Stimulated activated CD4-positive, alpha-beta T cell treated with anti-CD3 and anti-CD28 coated beads, Interleukin-4, amount 100 ng/mL, for 48 hours (primary cell): ENCODE measurements around the gene COBL.

ENCODE experiments used
- DNase-seq, 2 donors: peaks; one replicate each; pipeline ENCODE4 v3.0.0-alpha.2; 2020; ENCODE audit warnings: low read depth in 2 of 2

Gene COBL

DNA sequence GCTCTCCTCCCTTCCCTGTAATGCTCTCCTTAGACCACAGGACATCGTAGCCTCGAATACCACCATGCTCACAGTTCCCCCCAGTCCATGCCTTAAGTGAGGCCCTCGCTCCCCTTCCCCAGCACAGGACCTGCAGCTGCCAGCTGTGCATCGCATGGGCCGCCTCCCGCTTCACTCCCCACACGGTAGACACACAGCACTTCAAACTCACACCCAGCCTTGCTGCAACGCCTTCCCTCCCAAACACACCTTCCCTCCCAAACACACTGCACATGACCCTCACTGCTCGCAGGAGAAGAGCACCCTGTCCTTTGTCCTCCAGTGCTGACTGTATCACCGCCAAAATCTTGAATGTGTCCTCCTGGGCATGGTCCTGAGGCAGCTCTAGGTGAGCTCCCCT, 42.6 kb downstream of the COBL start:
- no peak for DNase-seq

DNA sequence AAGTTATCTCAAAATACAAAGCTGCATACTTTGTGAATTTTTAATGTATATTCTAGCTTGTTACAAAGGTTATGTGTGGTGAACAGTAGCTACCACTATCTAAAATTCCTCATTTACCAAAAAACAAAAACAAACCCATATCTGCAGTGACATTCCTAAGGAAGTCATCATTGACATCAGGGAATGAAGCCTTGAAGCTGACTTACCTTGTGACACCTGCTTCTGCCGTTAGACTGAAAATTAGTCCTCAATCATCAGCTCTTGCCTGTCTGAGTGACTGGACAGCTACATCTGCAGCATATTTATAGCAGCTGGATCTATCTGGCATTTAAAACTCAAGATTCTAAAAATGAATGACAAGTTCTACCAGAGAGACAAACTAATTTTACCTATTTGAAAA, 43.2 kb downstream of the COBL start:
- DNase-seq: no peak

DNA sequence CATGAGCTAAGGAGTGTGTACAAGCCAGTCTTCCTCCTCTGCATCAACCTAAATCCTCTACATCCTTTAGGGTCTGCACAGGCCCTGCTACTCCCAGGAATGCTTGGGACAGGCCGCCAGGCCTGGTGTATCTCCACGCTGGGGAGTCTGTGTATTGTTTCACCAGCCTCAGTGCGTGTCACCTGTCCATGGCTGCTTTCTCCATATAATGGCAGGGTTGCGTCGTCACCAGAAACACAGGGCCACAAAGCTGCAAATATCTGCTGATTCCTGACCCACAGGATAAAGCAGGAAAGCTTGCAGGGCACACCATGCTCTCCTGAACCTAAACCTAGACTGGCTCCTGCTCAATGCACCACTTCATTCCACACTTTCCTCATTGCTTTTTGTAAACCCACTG, 45.6 kb downstream of the COBL start:
- no peak for DNase-seq

DNA sequence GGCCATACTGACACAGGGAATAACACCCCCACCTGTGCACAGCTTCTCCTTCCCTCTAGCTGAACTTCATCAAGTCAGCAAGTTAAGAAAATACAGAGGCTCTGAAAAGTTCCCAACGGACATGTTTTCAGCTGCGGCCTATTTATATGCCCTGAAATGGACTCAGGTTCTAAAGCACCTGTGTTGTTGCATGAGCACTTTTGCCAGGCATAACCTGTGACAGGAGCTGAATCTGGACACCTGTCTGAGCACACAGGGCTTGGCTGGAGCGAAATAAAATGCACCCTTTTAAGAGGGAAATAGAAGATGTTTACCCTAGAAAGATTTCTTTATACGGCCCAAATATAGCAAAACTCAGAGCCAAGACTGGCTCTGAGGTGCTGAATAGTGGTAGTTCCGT, 46.7 kb downstream of the COBL start:
- DNase-seq: no peak

DNA sequence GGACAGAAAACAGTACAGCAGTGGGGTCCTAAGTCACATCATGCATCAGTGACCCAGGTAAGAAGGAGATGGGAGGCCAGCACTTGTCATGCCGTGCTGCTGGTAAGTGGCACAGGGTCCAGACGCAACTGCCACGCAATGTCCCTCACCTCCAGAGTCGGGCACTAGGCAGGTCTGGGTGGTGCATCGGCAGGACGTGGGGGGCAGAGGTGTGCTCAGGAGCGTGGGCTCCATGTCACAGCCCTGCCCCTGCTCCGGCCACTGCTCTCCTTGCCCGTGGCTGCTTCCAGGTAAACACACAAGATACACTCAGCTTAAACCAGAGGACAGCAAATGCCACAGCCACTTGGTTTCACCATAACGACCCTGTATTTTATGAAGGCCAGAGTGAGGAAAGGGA, 47.3 kb downstream of the COBL start:
- no peak for DNase-seq

DNA sequence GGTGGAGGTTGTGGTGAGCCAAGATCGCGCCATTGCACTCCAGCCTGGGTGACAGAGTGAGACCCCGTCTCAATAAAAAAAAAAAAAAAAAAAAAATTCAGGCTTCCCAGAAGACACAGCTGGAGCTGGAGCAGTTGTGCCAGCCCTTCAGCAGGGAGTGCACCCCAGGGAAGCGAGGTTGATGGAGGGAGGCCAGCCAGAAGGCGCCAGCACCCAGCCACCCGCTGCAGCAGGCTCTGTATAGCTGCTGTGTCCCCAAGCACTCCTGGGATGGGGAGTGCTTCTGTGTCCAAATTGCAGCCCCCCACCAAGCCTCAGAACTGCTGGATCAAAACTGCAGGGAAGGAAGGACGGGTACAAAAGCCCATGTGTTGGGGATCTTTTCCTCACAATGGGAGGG, 47.8 kb downstream of the COBL start:
- no peak for DNase-seq

DNA sequence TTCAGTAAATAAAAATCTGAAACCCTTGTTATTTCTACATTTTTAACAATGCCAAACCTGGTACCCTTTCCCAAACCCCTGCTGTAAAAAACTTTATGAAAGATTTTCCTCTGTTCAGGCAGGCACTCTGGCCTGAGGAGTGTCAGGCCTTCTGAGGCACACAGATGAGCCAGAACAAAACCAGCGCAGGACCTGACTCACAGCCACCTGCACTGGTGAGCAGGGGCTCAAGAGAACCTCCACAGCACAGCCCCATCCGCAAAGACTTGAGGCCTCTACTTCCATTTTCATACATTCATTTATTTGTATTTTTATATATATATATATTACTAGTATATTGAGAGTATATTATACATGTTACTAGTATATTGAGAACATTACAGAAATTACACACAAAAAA, 49.4 kb downstream of the COBL start:
- DNase-seq: no peak

DNA sequence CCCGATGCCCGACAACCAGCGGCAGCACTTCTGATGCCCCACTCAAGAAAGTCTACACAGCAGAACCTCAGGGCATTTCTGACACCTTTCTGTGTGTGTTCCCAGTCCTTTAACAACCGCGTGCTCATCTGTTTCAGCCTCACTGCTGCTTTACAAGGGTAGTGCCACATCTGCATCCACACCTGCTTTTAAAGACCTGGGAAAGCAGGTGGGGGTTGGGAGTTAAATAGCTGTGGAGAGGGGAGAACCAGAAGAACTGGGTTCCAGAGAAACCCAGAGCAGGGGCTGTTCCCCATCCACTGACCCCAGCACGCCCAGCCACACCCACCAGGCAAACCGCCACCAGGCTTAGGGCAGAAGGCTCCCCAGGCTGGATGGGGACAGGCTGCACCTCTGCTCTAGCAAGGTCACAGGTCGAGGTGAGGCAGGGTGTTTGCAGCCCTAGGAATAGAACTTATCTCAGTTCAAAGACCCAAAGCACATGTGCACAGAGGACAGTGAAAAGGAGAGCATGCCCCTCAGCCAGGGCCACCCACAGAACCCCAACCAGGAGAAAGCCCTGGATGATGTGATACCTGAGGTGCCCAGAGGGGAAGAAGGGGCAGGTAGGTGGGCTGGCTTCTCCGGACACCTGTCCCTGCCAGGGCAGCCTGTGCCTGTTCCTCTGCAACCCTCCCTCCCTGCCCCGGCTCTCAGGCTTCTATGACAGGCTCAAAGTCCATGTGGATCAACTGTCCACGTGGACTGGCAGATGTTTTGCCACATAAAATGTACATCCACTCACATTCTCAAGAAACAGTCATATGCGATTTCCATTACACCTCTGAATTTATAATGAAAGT, 51.3 kb downstream of the COBL start:
- no peak for DNase-seq

DNA sequence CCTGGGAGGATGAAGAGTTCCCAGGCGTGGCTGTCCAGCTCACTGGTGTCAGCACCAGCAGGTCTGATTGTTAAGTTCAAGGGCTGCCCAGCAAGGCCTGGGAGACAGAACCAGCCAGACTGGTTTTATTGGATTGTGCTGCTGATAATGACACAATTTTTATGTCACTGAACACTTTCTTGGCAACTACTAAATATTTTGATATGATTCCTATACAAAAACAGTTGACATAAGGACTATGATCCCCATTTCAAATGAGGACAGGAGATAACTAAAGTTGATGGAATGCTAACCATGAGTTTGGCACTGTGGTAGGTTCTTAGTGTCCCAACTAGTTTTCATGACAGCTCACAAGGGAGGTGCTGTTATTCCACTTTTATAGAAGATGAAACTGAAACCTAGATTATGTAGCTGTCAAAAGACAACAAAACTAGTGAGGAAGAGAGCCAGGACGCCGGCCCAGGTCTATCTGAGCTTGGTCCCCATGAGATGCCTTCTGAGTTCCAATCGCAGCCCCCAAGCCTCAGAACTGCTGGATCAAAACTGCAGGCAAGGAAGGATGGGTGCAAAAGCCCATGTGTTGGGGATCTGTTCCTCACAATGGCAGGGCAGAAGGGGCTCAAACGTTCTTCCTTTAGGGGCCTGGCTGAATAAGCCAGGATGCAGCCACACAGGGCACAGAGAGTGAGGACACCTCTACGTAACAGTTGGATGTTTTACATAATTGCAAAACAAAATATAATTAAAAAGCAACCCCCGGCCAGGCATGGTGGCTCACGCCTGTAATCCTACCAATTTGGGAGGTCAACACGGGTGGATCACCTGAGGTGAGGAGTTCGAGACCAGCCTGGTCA, 52.8 kb downstream of the COBL start:
- DNase-seq: no peak

DNA sequence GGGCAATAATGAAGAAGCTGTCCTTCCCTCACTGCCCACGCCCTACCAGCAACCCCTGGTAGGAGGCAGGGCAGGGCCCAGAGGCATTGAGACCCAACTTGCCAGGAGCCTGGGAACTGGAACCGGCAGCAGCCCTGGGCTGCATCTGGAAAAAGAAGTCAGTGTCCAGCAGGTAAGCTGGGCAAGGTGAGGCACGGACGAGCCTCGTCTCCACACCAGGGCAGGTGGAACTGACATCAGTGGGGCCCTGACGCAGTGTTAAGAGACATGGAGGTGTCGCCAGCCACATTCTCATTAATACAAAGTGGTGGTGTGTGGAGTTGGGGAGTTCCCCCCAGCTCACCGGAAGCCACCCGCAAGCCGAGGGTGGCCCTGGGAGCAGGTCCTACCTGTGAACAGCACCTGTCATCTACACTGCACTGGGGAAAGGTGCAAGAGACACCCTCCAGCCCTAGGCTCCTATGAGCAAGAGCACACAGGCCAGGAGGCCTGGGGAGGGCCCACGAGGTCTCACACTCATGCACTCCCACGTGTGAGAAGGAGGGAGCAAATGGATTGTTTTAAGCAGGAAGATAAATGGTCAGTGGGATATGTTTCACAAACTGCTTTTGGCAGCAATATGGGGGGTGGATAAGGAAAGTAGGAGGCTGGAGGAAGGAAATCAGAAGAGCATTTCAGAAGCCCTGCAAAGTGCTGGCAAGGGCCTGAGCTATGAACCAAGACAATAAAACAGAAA, 53.6 kb downstream of the COBL start:
- no peak for DNase-seq

DNA sequence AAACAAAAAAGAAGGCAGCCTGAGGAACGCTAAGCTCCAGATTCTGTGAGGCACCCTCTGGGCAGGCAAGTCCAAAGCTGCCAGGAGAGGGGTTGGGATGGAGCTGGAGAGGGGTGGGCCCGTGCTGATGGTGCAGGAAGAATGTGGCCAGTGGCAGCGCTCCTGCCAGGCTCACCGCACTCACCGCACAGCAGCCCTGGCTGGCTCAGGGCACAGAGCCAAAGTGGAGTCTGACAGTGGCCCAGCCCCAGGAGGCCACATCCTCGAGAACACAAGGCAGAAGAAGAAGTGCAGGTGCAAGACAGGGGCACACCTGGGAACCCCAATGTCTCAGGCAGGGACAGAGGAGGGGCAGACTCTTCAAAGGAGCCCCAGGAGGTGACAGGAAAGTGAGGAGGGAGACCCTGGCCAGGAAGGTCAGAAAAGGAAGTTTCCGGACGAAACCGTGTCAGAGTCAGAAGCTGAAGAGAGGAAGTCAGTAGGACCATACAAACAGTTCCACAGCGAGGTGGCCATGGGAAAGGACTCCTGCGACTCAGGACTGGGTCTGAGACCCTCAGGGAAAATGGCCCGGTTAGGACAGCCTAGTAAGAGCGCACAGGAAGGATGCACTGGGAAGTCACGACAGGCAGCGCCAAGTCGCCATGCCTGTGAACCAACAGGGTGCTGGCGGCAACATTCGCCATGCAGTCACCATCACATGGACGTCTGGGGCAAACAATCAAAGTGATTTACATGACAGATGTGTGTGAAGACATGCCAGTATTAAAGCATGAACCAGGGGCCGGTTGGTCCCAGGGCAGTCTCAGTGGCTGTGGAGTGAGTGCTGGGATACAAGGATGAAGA, 54.4 kb downstream of the COBL start:
- DNase-seq: no peak

DNA sequence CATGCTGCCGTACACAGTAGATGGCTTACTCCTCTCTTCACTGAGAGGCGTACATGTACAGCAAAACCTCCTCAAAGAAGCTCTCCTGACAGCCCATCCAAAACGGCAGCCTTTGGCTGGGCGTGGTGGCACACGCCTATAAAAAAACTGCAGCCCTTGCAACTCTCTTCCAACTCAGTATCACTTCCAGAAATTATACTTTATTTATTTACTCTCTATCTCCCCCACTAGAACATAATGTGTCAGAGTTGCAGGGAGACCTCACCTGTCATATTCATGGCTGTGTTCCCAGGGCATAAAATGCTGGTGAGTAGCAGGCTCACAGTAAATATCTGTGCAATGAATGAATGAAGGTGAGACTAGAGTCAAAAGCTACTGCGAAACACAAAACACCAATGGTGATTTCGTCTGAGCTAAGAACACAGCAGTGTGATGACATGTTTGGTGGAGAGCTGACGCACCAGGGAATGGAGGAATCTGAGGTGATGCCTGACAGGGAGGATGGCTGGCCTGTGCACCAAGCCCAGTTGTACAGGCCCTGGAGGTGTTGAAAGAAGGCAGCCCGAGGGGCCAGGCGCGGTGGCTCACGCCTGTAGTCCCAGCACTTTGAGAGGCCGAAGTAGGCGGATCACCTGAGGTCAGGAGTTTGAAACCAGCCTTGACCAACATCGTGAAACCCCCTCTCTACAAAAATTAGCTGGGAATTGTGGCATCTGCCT, 55.3 kb downstream of the COBL start:
- no peak for DNase-seq

DNA sequence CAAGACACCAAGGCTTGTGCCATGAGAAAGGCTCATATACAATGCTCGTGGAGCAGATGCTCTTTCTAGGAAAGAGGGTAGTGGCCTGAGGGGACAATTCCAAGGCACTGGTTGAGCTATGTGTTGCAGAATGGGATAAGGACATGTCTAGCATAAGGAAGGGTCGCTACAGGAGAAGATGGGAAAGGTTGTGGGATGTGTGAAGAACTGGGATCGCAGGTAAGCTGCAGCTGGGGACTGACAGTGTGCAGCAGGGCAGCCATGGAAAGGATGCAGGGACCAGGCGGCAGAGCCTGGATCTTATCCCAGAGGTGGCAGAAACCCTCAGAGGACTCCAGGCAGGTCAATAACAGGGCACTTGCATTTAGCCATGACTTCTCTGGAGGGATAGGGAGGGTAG, 56.1 kb downstream of the COBL start:
- DNase-seq: no peak

DNA sequence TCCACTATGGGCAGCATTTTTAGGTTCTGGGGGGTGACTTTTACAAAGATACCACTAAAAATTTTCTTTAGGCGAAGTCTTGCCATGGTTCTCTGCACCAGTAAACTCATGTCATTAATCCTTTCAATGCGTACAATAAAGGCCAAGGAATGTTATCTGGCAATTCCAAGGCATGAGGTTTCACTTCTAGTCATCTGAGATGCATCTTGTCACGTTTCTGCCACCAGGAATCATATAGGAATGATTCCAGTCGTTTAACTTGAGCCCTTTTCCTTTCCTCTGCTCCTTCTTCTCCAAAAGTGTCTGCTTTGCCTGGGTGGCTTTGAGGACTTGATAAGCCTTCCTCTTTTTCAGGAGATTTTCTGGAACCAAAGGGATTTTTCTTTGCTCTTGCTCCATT, 56.8 kb downstream of the COBL start:
- no peak for DNase-seq

DNA sequence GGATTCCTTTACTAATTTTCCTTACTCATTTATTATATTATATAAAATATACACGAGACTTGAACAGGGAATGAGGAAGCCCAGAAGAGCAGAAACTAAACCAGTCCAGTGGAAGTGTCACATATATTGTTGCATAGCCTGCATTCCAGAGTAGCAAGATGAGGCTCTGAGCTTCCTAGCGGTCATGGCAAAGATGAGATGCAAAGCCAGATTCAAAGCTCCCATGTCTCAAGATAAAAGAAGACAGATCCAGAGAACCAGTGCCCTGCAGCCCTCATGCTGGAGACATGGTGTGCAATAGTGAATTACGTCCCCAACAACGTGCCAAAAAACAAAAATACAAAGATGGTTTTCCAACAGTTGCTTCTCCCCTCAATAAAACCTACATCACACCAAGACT, 59.7 kb downstream of the COBL start:
- no peak for DNase-seq

DNA sequence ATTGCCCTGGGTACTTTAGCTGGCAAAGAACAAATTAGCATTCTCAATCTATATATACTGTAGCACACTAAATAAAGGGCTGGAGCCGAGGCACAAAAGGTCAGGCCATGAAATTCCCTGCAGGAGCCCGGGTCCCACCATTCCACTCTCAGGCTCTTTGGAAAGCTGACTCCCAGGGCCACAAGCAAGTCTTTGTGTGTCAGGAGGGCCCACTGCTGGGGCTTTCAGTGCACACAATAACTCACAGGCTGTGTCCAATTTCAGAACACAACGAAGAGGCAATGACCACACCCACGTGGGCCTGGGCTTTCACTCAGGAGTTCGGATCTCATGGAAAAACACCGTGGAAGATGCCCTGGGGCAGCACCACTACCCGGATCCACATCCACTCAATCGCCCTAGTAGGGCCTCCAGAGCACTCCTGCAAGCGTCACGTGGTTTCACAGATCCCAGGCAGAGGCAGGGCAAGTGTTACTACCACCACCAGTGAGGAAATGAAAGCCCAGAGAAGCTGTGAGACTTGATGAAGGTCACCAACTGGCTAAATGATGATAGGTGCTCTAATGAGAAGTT, 60.3 kb downstream of the COBL start:
- DNase-seq: no peak

DNA sequence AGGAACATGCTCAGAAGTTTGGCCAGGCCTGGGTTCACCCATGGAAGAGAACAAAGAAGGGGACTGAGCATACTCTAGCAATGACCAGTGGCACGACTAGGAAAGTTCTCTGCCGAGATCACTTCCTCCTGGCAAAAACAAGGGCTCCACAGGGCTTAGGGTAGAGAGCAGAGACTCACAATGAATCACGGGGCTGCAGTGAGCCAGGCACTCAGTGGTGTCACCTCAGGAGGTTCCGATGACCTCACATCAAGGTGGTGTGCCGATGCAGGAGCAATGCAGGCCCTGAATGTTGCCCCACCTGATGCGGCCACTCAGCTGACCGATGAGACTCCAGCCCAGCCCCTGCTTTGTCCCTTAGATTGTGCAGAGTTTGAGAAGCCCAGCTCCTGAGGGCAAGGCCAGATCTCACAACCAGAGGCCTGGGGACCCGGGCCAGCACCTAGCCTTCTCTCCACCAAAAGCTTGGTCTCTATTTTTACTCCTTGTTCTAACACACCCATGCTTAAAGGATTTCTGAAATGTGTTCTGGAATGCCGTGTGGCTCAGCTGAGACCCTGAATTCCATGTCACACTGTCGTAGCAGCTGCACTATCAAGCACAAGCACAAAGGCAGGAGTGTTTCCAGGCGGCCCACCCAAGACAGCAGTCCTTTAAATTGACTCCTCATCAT, 60.9 kb downstream of the COBL start:
- DNase-seq: no peak

DNA sequence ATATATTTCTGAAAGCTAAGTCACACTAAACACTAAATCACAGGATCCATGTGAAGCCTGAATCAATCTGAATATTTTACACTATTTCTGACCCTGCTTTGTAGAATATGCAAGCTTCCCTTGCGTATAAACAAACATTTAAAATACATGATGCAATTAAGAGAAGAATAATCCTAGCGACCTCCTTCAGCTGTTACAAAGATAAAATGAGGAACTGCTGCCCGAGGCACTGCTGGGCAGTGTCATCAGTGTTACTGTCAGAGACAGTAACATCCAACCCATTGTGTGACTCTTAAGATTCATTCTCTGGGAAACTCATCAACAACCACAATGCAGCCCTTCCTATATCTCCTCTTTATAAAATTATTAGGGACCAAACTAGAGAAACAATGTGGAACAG, 61.6 kb downstream of the COBL start:
- DNase-seq: no peak

DNA sequence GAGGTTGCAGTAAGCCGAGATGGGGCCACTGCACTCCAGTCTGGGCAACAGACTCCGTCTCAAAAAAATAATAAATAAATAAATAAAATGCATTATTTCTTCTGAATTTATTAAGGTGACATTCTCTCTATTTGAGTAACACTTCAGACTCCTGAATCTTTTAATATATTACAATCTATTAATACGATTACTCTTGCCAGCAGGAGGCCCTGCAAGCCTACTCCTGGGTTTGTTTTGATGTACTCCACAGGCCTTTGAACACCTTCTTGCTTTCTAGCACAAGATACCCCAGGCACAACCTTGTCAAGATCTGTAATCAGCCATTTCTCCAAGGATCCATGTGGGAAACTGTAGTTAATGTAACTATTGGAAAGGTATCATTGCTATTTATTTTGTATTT, 63.5 kb downstream of the COBL start:
- DNase-seq: no peak

DNA sequence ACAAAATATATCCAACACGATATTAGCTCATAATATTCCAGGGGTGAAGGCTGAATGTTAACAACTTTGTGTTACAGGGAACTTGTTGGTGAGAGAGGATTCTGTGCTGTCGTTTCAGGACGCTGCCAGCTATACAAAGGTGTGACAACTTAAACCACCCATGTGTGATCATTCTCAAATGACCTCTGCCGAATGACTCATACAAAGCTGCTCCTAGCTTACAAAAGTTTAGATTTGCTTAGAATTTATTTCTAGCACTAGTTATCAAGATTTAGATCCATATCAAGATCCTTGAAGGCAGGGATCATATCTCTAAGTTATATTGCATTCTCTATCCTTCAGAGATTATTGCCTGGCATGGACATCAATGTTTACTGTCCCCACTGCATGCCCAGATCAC, 65.3 kb downstream of the COBL start:
- DNase-seq: no peak
